Measurements from ENCODE around the gene NLRC3.

Gene NLRC3

GRCh38 chr16:3497771-3498170 is 79.4 kb downstream of the NLRC3 start:
- no peak for DNase-seq (ENCODE audit: low read depth, low spot score)
- H3K4me3 ChIP-seq (ENCODE audit: low read length): no peak overlapping the region

- H3K4me3 ChIP-seq (ENCODE audit: low read length): no peak overlapping the region
- no peak for DNase-seq (ENCODE audit: low read depth, low spot score)
Measured at GRCh38 chr16:3496386-3496785, 80.8 kb downstream of the NLRC3 start.

GRCh38 chr16:3495176-3495575 is 82.0 kb downstream of the NLRC3 start, which contains the start of gene C16orf90:
TSS of gene C16orf90 (minus strand) at chr16:3495489. CDS start at chr16:3495421, 68 bp downstream.
- DNase-seq (ENCODE audit: low read depth, low spot score): no peak

GRCh38 chr16:3494386-3494973 is 82.7 kb downstream of the NLRC3 start:
- no peak for DNase-seq (ENCODE audit: low read depth, low spot score)
- no peak overlapping the region for H3K4me3 ChIP-seq (ENCODE audit: low read length)

More at GRCh38 chr16:3495176-3495575, 82.0 kb downstream of the NLRC3 start, which contains the start of gene C16orf90:
- H3K4me3 ChIP-seq (ENCODE audit: low read length): no peak within 1 kb of the TSS

GRCh38 chr16:3492356-3492755 is 84.8 kb downstream of the NLRC3 start:
- DNase-seq (ENCODE audit: low read depth, low spot score): no peak
- no peak overlapping the region for H3K4me3 ChIP-seq (ENCODE audit: low read length)

GRCh38 chr16:3490911-3491629 is 86.1 kb downstream of the NLRC3 start:
- no peak for DNase-seq (ENCODE audit: low read depth, low spot score)

More at GRCh38 chr16:3490911-3491629, 86.1 kb downstream of the NLRC3 start:
- no peak overlapping the region for H3K4me3 ChIP-seq (ENCODE audit: low read length)
